ENCODE data around the gene PTPRG. TPM values are rescaled to one million over a fixed set of nuclear protein-coding genes. Genes with fewer than 3 reads are reported as not detected.

The PTPRG gene
- total and polyA plus RNA-seq, 2 donors (not counting 3 experiments of a cell fraction or from before 2014, with no cell fraction given) = 8.9 to 39.1 TPM

DNA sequence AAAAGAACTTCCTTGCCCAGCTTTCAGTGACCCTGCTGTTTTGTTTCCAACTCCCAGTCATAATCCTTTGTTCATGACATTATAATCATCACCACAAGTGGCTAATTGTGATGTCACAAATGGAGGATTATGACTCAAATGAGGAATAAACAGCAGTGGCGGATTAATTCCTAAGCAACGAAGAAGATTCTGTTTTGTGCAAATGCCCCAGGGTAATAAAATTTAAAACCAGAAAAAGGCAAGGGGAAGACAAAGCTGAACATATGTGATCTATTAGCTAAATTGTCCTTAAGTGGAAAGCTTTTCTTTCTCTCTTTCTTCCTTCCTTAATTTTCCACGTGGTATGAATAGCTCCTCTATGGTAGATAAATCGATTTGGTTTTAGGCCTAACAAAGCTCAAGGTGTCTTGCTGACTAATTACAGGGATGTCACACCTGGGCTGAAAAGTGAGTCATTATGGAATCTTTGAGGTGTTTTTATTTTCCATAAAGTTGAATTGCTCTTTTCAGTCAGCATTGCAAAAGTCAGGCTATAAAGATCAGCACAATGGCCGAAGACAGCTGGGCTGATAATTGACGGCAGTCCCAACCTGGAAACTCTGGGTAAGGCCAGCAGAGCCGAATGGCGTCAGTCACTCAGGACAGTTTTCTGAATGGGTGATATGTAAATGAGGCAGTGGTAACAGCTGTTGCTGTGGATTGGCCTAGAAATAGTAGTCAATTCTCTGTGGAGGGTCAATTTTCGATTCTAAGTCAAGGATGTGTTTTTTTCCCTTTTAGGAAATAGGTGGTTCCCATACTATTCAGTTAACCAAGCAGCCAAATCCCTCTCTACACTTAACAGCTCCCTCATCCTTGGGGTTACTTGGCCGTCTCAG is 121.5 kb downstream of the PTPRG start:
- H3K36me3 ChIP-seq (ENCODE audit: control insufficient read depth in 2 of 2, extremely low read depth in 1 of 2, insufficient read depth in 2 of 2, low read length in 2 of 2) = no peaks in the 10 kb centered on the region
- H3K9me3 ChIP-seq (replicated peaks; ENCODE audit: control insufficient read depth, insufficient read depth, low read length) = no peaks in the 10 kb centered on the region
- ChIA-PET POLR2A (no interaction called here), CTCF (interaction anchor here (0.6 to 1.8 kb wide), 2 partner anchors 119 to 211 kb away, joined by 3 to 5 read pairs; no protein-coding TSS in a partner anchor)
- TF ChIP-seq GATA2 (IDR thresholded peaks at IDR 0.05; ENCODE audit: insufficient read depth, insufficient read length, low read depth, low read length) (no peak), JUN (IDR thresholded peaks at IDR 0.05; ENCODE audit: borderline replicate concordance, insufficient read depth, insufficient read length, low read depth) (no peak), POLR2AphosphoS5 (IDR thresholded peaks at IDR 0.05; ENCODE audit: insufficient read depth, low read depth, low read length) (no peak), MYC (IDR thresholded peaks at IDR 0.05; ENCODE audit: low read depth, low read length) (no peak), POLR2A (IDR thresholded peaks at IDR 0.05; ENCODE audit: low read depth, low read length) (no peak), FOS (IDR thresholded peaks at IDR 0.05; ENCODE audit: borderline replicate concordance, insufficient read depth, low read length) (no peak)
- TF ChIP-seq, protein P1, sequence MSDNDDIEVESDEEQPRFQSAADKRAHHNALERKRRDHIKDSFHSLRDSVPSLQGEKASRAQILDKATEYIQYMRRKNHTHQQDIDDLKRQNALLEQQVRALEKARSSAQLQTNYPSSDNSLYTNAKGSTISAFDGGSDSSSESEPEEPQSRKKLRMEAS (IDR thresholded peaks at IDR 0.05; ENCODE audit: insufficient read depth, insufficient read length) = no peak
- no peak overlapping the region for H2AFZ ChIP-seq (ENCODE audit: low read depth, low read length)
- no peaks in the 10 kb centered on the region for H3K4me1 ChIP-seq (ENCODE audit: control insufficient read depth, extremely low read depth, insufficient read depth, low read length)
- intact Hi-C loops (cut with micrococcal nuclease) (no loop called here), dilution Hi-C loops (cut with MboI; ENCODE audit: extremely low pct_ligation_motif_present, low sequenced_read_pairs) (no loop called here)
- DNase-seq (ENCODE audit: low read depth, low spot score) (no peak), FAIRE-seq (no peak)
- no peaks in the 10 kb centered on the region for H3K79me2 ChIP-seq (ENCODE audit: control insufficient read depth, insufficient read depth, low read length)
- BruUV-seq (replicated peaks) = no TSS peak
- no peak overlapping the region for H3K4me2 ChIP-seq (ENCODE audit: insufficient read depth, low read length)
- no peak overlapping the region for H3K27ac ChIP-seq (ENCODE audit: insufficient read depth, low read depth, low read length)
- no peak overlapping the region for H3K4me3 ChIP-seq (replicated peaks in 1 of 3; ENCODE audit: insufficient read depth in 1 of 3, low read depth in 1 of 3, low read length in 3 of 3)
- no peak overlapping the region for H3K9ac ChIP-seq (replicated peaks; ENCODE audit: extremely low read depth, insufficient read depth, low read length)
- no peaks in the 10 kb centered on the region for H3K9me1 ChIP-seq (replicated peaks; ENCODE audit: control insufficient read depth, extremely low read depth, insufficient read depth, low read length)
- H3K27me3 ChIP-seq (ENCODE audit: control insufficient read depth in 2 of 2, insufficient read depth in 2 of 2, low read length in 2 of 2) = no peaks in the 10 kb centered on the region
- no peaks in the 10 kb centered on the region for H4K20me1 ChIP-seq (replicated peaks; ENCODE audit: control insufficient read depth, extremely low read depth, insufficient read depth, low read length)
